Measurements from ENCODE around the gene IFT80. TPM values are rescaled to one million over a fixed set of nuclear protein-coding genes. Genes with fewer than 3 reads are reported as not detected.

Gene IFT80
- total and polyA plus RNA-seq, 2 of the 4 experiments (the other 2 are of a cell fraction), result 15.2 to 16.8 TPM

DNA sequence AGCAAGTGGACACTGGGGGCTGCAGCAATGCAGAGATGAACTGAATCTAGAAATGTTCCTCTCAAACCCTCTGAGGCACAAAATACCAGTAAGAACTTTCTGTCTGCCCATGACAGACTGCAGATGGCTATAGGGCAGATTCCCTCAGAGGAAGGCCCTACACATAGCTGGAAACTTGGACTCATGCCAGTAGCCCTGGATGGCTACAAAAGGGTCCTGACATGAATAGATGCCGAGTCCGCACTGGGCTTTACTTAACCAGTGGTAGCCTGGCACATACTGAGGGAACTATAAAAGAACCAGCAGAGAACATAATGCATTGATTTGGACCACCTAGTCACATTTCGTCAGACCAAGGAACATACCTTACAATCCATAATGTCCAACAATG, 107.1 kb downstream of the IFT80 start:
- Histone ChIP-seq H2BK120ac (ENCODE audit: low read depth, low read length) (no peak overlapping the region), H4K8ac (ENCODE audit: low read depth in 2 of 2, low read length in 2 of 2) (no peak overlapping the region), H3K9ac (ENCODE audit: low read depth, low read length) (no peak overlapping the region), H4K5ac (ENCODE audit: low read depth, low read length) (no peak overlapping the region), H3K36me3 (ENCODE audit: control insufficient read depth, insufficient read depth, low read length) (no peaks in the 10 kb centered on the region), H3K9me1 (ENCODE audit: insufficient read depth, low read length) (no peaks in the 10 kb centered on the region), H4K91ac (ENCODE audit: insufficient read depth, low read depth, low read length) (no peak overlapping the region), H2AK5ac (ENCODE audit: low read depth, low read length) (no peak overlapping the region), H3K9me3 (ENCODE audit: control insufficient read depth, insufficient read depth, low read length) (no peaks in the 10 kb centered on the region), H3K4me3 (ENCODE audit: insufficient read depth, low read depth, low read length) (no peak overlapping the region), H2AK9ac (replicated peaks; ENCODE audit: low read depth, low read length, poor library complexity) (no peak overlapping the region), H3K4me2 (ENCODE audit: low read depth, low read length) (no peak overlapping the region), H3K27ac (ENCODE audit: insufficient read depth, low read length) (no peak overlapping the region), H3K18ac (ENCODE audit: low read depth, low read length) (no peak overlapping the region), H3K4ac (ENCODE audit: low read depth, low read length) (no peak overlapping the region), H3K56ac (ENCODE audit: extremely low read depth, insufficient read depth, low read length) (no peak overlapping the region), H3K79me1 (ENCODE audit: low read depth in 1 of 2, low read length in 2 of 2) (no peaks in the 10 kb centered on the region), H2BK5ac (ENCODE audit: low read depth, low read length, poor library complexity, severe bottlenecking) (no peak overlapping the region), H3K14ac (replicated peaks; ENCODE audit: low read depth, low read length) (no peak overlapping the region), H3K27me3 (ENCODE audit: control insufficient read depth, insufficient read depth, low read length) (no peaks in the 10 kb centered on the region), H3K23ac (ENCODE audit: low read depth, low read length) (no peak overlapping the region), H2AFZ (replicated peaks; ENCODE audit: low read length, poor library complexity) (no peak overlapping the region), H2BK15ac (ENCODE audit: low read depth, low read length) (no peak overlapping the region), H4K20me1 (ENCODE audit: insufficient read depth, low read length) (no peaks in the 10 kb centered on the region), H3K4me1 (ENCODE audit: control insufficient read depth, insufficient read depth, low read length) (no peaks in the 10 kb centered on the region), H2BK20ac (ENCODE audit: low read depth, low read length) (no peak overlapping the region)
- intact Hi-C loops (cut with micrococcal nuclease) (no loop called here), in situ Hi-C loops (cut with MboI; ENCODE audit: low sequenced_read_pairs) (no loop called here), dilution Hi-C loops (cut with HindIII; ENCODE audit: low sequenced_read_pairs, unreplicated experiment) (no loop called here)
- TF ChIP-seq, protein P1, sequence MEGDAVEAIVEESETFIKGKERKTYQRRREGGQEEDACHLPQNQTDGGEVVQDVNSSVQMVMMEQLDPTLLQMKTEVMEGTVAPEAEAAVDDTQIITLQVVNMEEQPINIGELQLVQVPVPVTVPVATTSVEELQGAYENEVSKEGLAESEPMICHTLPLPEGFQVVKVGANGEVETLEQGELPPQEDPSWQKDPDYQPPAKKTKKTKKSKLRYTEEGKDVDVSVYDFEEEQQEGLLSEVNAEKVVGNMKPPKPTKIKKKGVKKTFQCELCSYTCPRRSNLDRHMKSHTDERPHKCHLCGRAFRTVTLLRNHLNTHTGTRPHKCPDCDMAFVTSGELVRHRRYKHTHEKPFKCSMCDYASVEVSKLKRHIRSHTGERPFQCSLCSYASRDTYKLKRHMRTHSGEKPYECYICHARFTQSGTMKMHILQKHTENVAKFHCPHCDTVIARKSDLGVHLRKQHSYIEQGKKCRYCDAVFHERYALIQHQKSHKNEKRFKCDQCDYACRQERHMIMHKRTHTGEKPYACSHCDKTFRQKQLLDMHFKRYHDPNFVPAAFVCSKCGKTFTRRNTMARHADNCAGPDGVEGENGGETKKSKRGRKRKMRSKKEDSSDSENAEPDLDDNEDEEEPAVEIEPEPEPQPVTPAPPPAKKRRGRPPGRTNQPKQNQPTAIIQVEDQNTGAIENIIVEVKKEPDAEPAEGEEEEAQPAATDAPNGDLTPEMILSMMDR (conservative IDR thresholded peaks at IDR 0.05; ENCODE audit: low read depth, low read length), result no peak
- TF ChIP-seq FOS (IDR thresholded peaks at IDR 0.05; ENCODE audit: low read depth, low read length), result no peak
- TF ChIP-seq MAFK (IDR thresholded peaks at IDR 0.05; ENCODE audit: low read depth, low read length), result no peak
- TF ChIP-seq CHD1 (IDR thresholded peaks at IDR 0.05; ENCODE audit: low read depth, low read length), result no peak
- no peak for TF ChIP-seq BHLHE40 (IDR thresholded peaks at IDR 0.05; ENCODE audit: low read depth, low read length)
- no peak for TF ChIP-seq NFE2L2 (IDR thresholded peaks at IDR 0.05; ENCODE audit: low read depth, low read length)
- no peak for TF ChIP-seq POLR2A (IDR thresholded peaks at IDR 0.05; ENCODE audit: low read depth, low read length)
- no peak for TF ChIP-seq MAZ (IDR thresholded peaks at IDR 0.05; ENCODE audit: borderline replicate concordance, low read depth, low read length)
- ChIA-PET POLR2A (ENCODE audit: unreplicated experiment) (no interaction called here), CTCF (no interaction called here)
- DNase-seq (no peak), ATAC-seq (ENCODE audit: low read depth) (no peak)
- no TSS peak for BruUV-seq (replicated peaks)
- no CpG with 5 or more reads among the region's 3 CpGs for WGBS, 2 experiments (ENCODE audit: extremely low coverage in 2 of 2, insufficient read length in 1 of 2)
